ENCODE measurements around the gene ETV3. TPM values are rescaled to one million over a fixed set of nuclear protein-coding genes. Genes with fewer than 3 reads are reported as not detected.

The ETV3 gene
- total RNA-seq, 1 donor from 2014 or later, result 45.7 TPM

- intact Hi-C loops (cut with micrococcal nuclease), result no loop called here
These were observed 1.9 kb upstream of the ETV3 start for GRCh38 chr1:157140063-157140588.

GRCh38 chr1:157139052-157139715, 989 bp upstream of the ETV3 start:
- intact Hi-C loops (cut with micrococcal nuclease), result loop anchor here (5.0 to 10.0 kb wide), 5 partner anchors 302 to 1936 kb away; partner anchors contain the start of genes AIM2, MEF2D and SH2D2A

GRCh38 chr1:157137408-157138219, 581 bp downstream of the ETV3 start:
- intact Hi-C loops (cut with micrococcal nuclease), result loop anchor here (1.0 to 10.0 kb wide), 7 partner anchors 47 to 1937 kb away; partner anchors contain the start of genes AIM2, MEF2D, PRCC and SH2D2A

- intact Hi-C loops (cut with micrococcal nuclease), result loop anchor here (5.0 to 10.0 kb wide), 5 partner anchors 300 to 1938 kb away; partner anchors contain the start of genes AIM2, MEF2D and SH2D2A
These were observed 1.2 kb downstream of the ETV3 start for GRCh38 chr1:157137046-157137407.

- intact Hi-C loops (cut with micrococcal nuclease), result loop anchor here (5.0 to 10.0 kb wide), 5 partner anchors 299 to 1939 kb away; partner anchors contain the start of genes AIM2, MEF2D and SH2D2A
These were observed 2.1 kb downstream of the ETV3 start for GRCh38 chr1:157136133-157136532.

- intact Hi-C loops (cut with micrococcal nuclease), result loop anchor here (5.0 to 10.0 kb wide), 5 partner anchors 298 to 1939 kb away; partner anchors contain the start of genes AIM2, MEF2D and SH2D2A
These were observed 2.5 kb downstream of the ETV3 start for GRCh38 chr1:157135646-157136045.

GRCh38 chr1:157135070-157135469, 3.1 kb downstream of the ETV3 start:
- intact Hi-C loops (cut with micrococcal nuclease), result loop anchor here (5.0 to 10.0 kb wide), 5 partner anchors 298 to 1940 kb away; partner anchors contain the start of genes AIM2, MEF2D and SH2D2A

- intact Hi-C loops (cut with micrococcal nuclease), result loop anchor here (10.0 kb wide), 4 partner anchors 320 to 1940 kb away; partner anchors contain the start of genes AIM2, MEF2D and SH2D2A
These were observed 3.8 kb downstream of the ETV3 start for GRCh38 chr1:157134442-157134841.

DNA sequence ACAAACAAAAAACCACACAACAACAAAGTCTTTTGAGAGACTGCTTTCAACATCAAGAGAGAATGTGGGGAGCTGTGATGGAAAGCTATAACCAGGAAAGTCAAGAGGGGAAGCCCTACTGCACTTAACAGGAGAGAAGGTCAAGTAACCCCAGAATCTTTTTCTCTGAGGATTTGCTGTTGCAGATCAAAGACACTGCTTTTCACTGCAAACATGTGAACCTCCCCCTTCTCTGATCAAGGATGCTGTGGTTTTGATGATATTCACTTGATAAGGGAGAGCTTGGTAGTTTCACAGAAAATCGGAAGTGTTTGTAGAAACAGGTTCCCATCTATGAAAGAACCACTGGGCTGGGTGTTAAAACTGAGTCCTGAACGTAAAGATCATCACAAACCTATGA, 4.8 kb downstream of the ETV3 start:
- intact Hi-C loops (cut with micrococcal nuclease), result loop anchor here (2.0 to 10.0 kb wide), 5 partner anchors 27 to 1941 kb away; partner anchors contain the start of genes AIM2, MEF2D and SH2D2A

DNA sequence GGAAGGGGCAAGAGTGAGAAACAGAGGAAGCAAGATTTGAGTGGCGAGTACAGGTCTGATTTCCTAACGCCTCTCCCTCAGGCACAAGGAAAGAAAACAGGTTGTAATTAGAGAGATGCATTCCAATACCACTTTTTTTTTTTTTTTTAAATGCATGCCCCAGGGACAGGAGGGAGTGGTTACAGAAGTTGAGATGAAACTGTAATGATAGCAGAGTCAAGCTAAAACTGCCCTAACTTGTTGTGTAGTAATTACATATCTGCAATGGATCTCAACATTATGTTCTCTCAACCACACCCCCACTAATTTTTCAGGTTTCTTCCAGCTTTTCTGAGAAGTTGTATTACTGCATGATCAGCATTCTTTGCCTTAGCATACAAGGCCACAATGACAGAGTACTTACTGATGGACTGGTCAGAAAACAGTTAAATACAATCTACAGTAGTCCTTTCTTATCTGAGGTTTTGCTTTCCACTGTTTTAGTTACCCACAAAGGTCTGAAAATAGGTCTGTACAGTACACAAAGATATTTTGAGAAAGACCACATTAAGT, 5.5 kb downstream of the ETV3 start:
- intact Hi-C loops (cut with micrococcal nuclease), result loop anchor here (2.0 to 10.0 kb wide), 5 partner anchors 26 to 1942 kb away; partner anchors contain the start of genes AIM2, MEF2D and SH2D2A

DNA sequence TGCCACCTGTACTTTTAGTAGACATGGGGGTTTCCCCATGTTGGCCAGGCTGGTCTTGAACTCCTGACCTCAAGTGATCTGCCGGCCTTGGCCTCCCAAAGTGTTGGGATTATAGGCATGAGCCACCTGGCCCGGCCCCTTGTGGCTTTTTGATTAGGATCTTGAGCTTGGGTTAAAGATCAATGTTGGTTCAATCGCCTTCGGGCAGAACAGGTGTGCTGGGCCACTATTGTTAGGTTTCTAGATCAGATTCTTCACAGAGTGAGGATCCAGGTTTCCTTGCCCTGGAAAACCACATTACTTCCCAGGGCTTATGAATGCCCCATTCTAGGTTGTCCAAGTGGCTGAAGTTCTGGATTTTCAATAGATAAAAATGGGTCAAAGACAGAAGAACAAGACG, 6.1 kb downstream of the ETV3 start:
- intact Hi-C loops (cut with micrococcal nuclease), result loop anchor here (2.0 to 10.0 kb wide), 5 partner anchors 25 to 1943 kb away; partner anchors contain the start of genes AIM2, MEF2D and SH2D2A

DNA sequence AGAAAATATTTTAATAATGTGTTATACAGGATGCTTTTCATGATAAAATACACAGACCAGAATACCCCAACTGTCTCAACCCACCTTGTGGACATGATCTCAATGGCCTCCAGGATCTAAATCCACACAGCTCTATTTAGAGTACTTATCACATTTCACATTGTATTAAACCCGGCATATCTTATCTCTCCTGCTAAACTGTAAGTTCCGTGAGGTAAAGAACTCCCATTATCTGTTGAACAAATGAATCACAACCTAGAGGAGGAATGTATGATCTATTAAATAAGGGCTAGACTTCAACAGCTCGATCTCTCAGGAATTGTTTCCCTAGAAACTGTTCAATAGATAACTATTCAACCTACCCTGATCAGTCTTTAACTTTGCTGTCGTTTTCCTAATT, 6.9 kb downstream of the ETV3 start:
- intact Hi-C loops (cut with micrococcal nuclease), result loop anchor here (10.0 kb wide), 4 partner anchors 316 to 1944 kb away; partner anchors contain the start of genes AIM2, MEF2D and SH2D2A

- intact Hi-C loops (cut with micrococcal nuclease), result no loop called here
These were observed 13.3 kb downstream of the ETV3 start for GRCh38 chr1:157124855-157125254.

DNA sequence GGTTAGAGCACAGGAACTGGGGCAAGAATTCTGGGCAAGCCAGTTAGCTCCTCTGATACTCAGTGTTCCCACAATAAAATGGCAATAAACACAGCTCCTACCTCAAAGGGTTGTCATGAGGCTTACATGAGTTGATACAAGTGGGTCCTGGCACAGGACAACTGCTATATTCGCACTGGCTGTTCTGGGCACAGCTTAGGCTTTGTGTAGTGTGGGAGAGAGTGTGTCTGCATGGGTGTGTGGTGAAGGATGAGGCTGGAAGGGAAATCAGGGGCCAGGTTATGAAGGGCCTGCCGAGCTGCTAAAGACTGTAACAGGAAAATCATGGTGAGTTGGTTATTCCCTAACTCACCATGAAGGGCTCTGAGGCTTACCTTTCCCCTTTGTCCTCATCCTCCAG, 18.7 kb downstream of the ETV3 start:
- intact Hi-C loops (cut with micrococcal nuclease), result no loop called here

- intact Hi-C loops (cut with micrococcal nuclease), result no loop called here
These were observed 19.2 kb downstream of the ETV3 start for GRCh38 chr1:157119008-157119407.

DNA sequence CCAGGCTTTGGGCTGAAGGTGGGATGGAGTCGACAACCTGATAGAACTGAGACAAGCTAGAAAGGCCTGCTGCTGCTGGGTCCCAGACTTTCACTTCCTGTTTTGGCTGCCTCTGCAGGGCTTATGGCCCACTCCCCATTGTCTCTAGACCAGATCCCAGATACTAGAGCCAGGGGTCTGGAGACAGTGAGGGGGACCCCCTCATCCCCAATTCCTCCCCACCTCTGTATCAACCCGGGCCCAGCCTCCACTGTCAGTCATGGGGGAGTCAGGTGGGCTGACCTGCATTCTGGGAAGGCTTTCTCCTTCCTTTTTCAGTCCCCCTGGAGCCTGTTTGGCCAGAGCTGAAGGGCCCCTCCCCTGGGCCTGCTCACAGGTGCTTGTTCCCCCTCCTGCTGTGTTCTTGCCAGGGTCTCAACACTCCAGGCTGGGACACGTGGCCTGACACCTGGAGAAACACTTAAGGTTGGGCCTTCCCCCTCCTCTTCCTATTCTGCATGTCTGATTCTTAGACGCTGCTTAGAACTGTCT, 20.6 kb downstream of the ETV3 start:
- intact Hi-C loops (cut with micrococcal nuclease), result no loop called here

DNA sequence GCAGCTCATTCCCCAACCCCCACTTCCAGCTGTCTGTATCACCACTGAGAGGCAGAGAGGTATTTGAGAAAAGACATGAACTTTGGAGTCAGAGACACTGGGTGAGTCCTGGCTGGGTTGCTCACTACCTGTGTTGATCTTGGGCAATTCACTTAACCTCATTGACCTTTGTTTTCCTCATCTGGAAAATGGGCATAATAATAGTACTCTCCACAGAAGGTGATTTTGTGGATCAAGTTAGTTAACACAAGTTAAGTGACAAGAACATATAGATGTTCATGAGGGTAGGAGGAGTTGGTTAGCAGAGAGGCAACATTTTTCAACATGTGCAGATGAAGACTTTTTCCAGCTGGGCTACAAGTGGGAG, 21.5 kb downstream of the ETV3 start:
- intact Hi-C loops (cut with micrococcal nuclease), result no loop called here

DNA sequence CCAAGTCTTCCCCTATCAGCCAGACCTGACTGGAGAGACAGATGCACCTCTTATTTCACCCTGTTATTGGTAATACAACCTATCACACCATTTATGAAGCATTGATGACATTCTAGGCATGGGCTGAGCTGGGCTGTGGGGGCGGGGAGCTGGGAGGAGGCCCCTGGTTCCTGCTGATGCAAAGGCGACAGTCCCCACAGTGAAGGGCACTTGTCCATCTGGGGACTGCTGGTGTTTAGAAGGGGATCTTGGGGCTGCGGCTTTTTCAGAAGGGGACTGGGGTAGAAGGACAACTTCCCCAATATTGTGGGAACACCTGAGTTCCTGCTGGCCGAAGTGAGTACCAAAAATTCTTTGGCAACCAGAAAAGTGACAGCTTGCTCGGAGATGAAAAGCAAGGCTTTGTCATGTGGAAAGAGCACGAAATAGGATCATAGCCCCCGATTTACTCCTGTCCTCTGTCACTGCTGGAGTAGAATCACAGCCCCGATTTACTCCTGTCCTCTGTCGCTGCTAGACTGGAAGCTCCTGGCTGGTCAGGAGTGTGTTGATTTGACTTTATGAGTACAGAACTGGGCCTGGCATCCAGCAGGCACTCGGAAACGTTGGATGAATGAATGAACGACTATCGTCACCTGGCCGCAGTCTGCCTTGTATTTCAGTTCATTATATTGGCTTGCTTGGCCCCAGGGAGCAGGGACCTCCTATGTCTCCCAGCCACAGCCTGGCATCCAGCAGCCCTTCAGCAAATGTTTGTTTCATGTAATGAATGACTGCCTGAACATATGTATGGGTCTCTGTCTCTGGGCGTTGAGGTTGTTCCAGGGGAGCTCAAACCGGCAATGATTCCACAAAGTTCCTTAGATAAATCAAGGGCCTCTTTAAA, 22.1 kb downstream of the ETV3 start:
- intact Hi-C loops (cut with micrococcal nuclease), result no loop called here

GRCh38 chr1:157115429-157115838, 22.8 kb downstream of the ETV3 start:
- intact Hi-C loops (cut with micrococcal nuclease), result no loop called here
